ENCODE measurements around the gene POLRMT. TPM values are rescaled to one million over a fixed set of nuclear protein-coding genes. Genes with fewer than 3 reads are reported as not detected.
"Not testable (repeated sequence)": the region's sequence is repeated elsewhere in the genome, so short reads cannot be mapped to it uniquely, and the experiment has no call there.

Gene POLRMT
- total and polyA plus RNA-seq, 3 experiments from 2014 or later, result 58.8 to 77.3 (median 75.2) TPM

DNA sequence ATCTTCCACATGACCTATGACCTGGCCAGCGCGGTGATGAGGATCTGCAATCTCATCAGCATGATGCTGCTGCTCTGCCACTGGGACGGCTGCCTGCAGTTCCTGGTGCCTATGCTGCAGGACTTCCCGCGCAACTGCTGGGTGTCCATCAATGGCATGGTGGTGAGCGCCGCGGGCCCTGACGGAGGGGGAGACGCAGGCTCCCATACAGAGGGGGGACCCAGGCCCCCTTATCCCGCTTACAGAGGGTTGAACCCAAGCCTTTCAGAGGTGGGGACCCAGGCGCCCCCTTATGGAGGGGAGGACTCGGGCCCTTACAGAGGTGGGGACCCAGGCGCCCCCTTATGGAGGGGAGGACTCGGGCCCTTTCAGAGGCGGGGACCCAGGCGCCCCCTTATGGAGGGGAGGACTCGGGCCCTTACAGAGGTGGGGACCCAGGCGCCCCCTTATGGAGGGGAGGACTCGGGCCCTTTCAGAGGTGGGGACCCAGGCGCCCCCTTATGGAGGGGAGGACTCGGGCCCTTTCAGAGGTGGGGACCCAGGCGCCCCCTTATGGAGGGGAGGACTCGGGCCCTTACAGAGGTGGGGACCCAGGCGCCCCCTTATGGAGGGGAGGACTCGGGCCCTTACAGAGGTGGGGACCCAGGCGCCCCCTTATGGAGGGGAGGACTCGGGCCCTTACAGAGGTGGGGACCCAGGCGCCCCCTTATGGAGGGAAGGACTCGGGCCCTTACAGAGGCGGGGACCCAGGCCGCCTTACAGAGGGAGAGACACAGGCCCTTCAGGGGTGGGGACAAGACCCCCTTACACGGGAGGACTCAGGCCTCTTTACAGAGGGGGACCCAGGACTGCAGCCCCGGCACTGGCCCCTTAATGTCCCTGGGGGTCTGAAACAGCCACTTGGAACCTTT lies 28.0 kb downstream of the POLRMT start:
- H3K9me3 Mint-ChIP-seq; H3K9me3 ChIP-seq (ENCODE audit: low read length); H3K27me3 ChIP-seq (ENCODE audit: insufficient read depth, low read length, poor library complexity, severe bottlenecking); POLR2A ChIA-PET; H3K27ac ChIP-seq (ENCODE audit: low read depth, low read length); H3K4me1 ChIP-seq (ENCODE audit: insufficient read depth, low read length); H3K27ac Mint-ChIP-seq; H3K27me3 Mint-ChIP-seq; H3K4me1 Mint-ChIP-seq; H3K36me3 Mint-ChIP-seq; H3K4me3 ChIP-seq (ENCODE audit: low read length); DNase-seq; H3K36me3 ChIP-seq (ENCODE audit: insufficient read depth, low read length): not testable (repeated sequence)
- CTCF ChIA-PET, result interaction anchor here (1.1 kb wide), 1 partner anchor 20 kb away, joined by 4 read pairs; no protein-coding TSS in a partner anchor
- H3K4me3 Mint-ChIP-seq, result peak overlapping the region in 3 of 7 donors; percentile 16 to 62 (median 58)

DNA sequence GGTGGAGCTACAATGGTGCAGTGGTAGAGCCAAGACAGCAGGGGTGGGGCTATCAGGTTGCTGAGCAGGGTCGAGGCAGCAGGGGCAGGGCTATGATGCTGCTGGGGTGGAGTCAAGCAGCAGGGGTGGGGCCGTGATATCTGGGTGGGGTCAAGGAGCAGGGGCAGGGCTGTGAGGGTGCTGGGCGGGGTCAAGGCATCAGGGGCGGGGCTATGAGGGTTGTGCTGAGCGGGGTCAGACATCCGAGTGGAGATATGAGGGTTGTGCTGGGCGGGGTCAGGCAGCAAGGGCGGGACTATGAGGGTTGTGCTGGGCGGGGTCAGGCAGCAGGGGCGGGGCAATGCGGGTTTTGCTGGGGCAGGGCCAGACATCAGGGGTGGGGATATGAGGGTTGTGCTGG lies 29.0 kb downstream of the POLRMT start:
- Histone ChIP-seq H3K9me3 (ENCODE audit: low read length) (no peaks in the 10 kb centered on the region), H3K4me1 (ENCODE audit: insufficient read depth, low read length) (peaks cover under 1% of the 10 kb centered on the region), H3K27ac (ENCODE audit: low read depth, low read length) (no peak overlapping the region), H3K27me3 (ENCODE audit: insufficient read depth, low read length, poor library complexity, severe bottlenecking) (no peaks in the 10 kb centered on the region), H3K4me3 (ENCODE audit: low read length) (no peak overlapping the region), H3K36me3 (ENCODE audit: insufficient read depth, low read length) (no peaks in the 10 kb centered on the region)
- no peaks in the 10 kb centered on the region for H3K27me3 Mint-ChIP-seq
- ChIA-PET CTCF (no interaction called here), POLR2A (no interaction called here)
- H3K4me3 Mint-ChIP-seq, result no peak overlapping the region
- H3K4me1 Mint-ChIP-seq, result no peaks in the 10 kb centered on the region
- no peaks in the 10 kb centered on the region for H3K36me3 Mint-ChIP-seq
- peaks cover 0 to 4% (median 0%) of the 10 kb centered on the region in 5 donors for H3K9me3 Mint-ChIP-seq
- H3K27ac Mint-ChIP-seq, result peak overlapping the region in 1 of 8 donors; percentile 70
- DNase-seq, result peak in 2 of 5 donors; percentile 24 to 27

DNA sequence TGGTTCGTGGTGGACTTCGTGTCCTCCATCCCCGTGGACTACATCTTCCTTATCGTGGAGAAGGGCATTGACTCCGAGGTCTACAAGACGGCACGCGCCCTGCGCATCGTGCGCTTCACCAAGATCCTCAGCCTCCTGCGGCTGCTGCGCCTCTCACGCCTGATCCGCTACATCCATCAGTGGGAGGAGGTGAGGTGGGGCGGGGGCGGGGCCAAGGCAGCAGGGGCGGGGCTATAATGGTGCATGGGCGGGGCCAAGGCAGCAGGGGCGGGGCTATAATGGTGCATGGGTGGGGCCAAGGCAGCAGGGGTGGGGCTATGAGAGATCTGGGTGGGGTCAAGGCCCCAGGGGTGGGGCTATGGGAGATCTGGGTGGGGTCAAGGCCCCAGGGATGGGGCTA lies 29.6 kb downstream of the POLRMT start:
- H3K9me3 ChIP-seq (ENCODE audit: low read length); CTCF ChIA-PET; H3K36me3 Mint-ChIP-seq; H3K4me1 ChIP-seq (ENCODE audit: insufficient read depth, low read length); H3K4me3 Mint-ChIP-seq; H3K36me3 ChIP-seq (ENCODE audit: insufficient read depth, low read length); H3K27me3 Mint-ChIP-seq; H3K9me3 Mint-ChIP-seq; H3K4me3 ChIP-seq (ENCODE audit: low read length); DNase-seq; H3K27ac Mint-ChIP-seq; H3K27ac ChIP-seq (ENCODE audit: low read depth, low read length); H3K27me3 ChIP-seq (ENCODE audit: insufficient read depth, low read length, poor library complexity, severe bottlenecking); POLR2A ChIA-PET; H3K4me1 Mint-ChIP-seq: not testable (repeated sequence)

DNA sequence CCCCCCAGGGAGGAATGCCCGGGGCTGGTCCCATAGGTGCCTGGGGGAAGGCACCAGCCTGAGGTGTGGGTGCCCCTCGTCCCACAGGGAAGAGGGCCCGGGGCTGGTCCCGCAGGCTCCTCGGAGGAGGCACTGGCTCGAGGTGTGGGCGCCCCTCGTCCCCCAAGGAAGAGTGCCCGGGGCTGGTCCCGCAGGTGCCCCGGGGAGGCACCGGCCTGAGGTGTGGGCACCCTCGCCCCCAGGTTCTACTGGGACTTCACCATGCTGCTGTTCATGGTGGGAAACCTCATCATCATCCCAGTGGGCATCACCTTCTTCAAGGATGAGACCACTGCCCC lies 30.1 kb downstream of the POLRMT start:
- H3K4me3 Mint-ChIP-seq; H3K27me3 Mint-ChIP-seq; H3K36me3 ChIP-seq (ENCODE audit: insufficient read depth, low read length); H3K4me1 Mint-ChIP-seq; H3K4me3 ChIP-seq (ENCODE audit: low read length); H3K9me3 ChIP-seq (ENCODE audit: low read length); CTCF ChIA-PET; H3K27me3 ChIP-seq (ENCODE audit: insufficient read depth, low read length, poor library complexity, severe bottlenecking); H3K27ac ChIP-seq (ENCODE audit: low read depth, low read length); DNase-seq; H3K4me1 ChIP-seq (ENCODE audit: insufficient read depth, low read length); H3K36me3 Mint-ChIP-seq; H3K27ac Mint-ChIP-seq; H3K9me3 Mint-ChIP-seq; POLR2A ChIA-PET: not testable (repeated sequence)

DNA sequence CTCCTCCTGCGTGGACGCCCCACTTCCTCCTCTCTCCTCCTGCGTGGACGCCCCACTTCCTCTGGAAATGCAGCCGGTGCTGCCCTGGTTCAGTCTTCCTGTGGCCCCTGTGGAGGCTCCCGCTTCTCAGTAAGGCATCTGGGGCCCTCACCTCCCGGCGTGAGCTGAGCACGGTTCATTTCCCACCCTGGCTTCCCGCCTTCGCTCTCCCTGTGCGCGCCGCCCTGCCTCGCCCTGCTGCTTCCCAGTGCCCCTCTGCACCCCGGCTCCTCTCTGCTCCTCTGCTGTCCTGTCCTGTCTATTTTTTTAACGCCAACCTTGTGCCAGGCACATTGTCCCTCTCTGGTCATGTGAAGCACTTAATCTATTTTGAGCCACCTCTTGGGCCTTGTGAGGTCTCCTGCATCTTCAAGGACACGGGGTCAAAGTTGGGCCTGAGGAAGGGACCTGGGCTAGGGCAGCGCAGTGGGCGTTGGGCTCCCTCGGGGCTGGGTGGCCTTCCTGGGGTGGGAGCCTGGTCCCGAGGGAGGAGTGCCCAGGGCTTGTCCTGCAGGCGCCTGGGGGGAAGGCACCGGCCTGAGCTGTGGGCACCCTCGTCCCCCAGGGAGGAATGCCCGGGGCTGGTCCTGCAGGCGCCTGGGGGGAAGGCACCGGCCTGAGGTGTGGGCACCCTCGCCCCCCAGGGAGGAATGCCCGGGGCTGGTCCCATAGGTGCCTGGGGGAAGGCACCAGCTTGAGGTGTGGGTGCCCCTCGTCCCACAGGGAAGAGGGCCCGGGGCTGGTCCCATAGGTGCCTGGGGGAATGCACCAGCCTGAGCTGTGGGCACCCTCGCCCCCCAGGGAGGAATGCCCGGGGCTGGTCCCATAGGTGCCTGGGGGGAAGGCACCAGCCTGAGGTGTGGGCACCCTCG lies 30.7 kb downstream of the POLRMT start:
- Mint-ChIP-seq H3K27me3 (no peaks in the 10 kb centered on the region), H3K36me3 (no peaks in the 10 kb centered on the region), H3K4me1 (no peaks in the 10 kb centered on the region), H3K27ac (no peak overlapping the region), H3K9me3 (peaks cover 0 to 4% (median 0%) of the 10 kb centered on the region in 5 donors), H3K4me3 (no peak overlapping the region)
- ChIA-PET CTCF (no interaction called here), POLR2A (no interaction called here)
- H3K36me3 ChIP-seq (ENCODE audit: insufficient read depth, low read length), result no peaks in the 10 kb centered on the region
- H3K4me3 ChIP-seq (ENCODE audit: low read length), result no peak overlapping the region
- DNase-seq, result no peak
- H3K27ac ChIP-seq (ENCODE audit: low read depth, low read length), result no peak overlapping the region
- no peaks in the 10 kb centered on the region for H3K4me1 ChIP-seq (ENCODE audit: insufficient read depth, low read length)
- H3K9me3 ChIP-seq (ENCODE audit: low read length), result no peaks in the 10 kb centered on the region
- no peaks in the 10 kb centered on the region for H3K27me3 ChIP-seq (ENCODE audit: insufficient read depth, low read length, poor library complexity, severe bottlenecking)

DNA sequence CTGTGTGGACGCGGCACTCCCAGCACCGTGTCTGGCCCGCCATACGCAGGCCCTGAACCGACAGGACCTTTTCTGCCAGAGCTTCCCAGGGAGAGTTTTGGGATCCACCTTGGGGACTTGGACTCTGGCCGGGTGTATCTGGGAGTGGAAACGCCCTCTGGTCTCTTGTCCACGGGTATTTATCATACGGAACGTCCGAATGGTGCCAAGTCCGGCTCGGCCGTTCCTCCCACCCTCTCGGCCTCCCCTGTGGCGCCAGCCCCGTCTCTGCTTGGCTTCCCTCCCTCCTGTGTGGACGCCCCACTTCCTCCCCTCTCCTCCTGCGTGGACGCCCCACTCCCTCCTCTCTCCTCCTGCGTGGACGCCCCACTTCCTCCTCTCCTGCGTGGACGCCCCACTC lies 31.5 kb downstream of the POLRMT start:
- Histone ChIP-seq H3K36me3 (ENCODE audit: insufficient read depth, low read length) (no peaks in the 10 kb centered on the region), H3K27ac (ENCODE audit: low read depth, low read length) (no peak overlapping the region), H3K9me3 (ENCODE audit: low read length) (no peaks in the 10 kb centered on the region), H3K4me1 (ENCODE audit: insufficient read depth, low read length) (no peaks in the 10 kb centered on the region), H3K4me3 (ENCODE audit: low read length) (no peak overlapping the region), H3K27me3 (ENCODE audit: insufficient read depth, low read length, poor library complexity, severe bottlenecking) (no peaks in the 10 kb centered on the region)
- Mint-ChIP-seq H3K4me3 (no peak overlapping the region), H3K9me3 (peaks cover 0 to 4% (median 0%) of the 10 kb centered on the region in 5 donors), H3K27ac (no peak overlapping the region), H3K4me1 (no peaks in the 10 kb centered on the region), H3K27me3 (no peaks in the 10 kb centered on the region), H3K36me3 (no peaks in the 10 kb centered on the region)
- ChIA-PET POLR2A (no interaction called here), CTCF (no interaction called here)
- no peak for DNase-seq

DNA sequence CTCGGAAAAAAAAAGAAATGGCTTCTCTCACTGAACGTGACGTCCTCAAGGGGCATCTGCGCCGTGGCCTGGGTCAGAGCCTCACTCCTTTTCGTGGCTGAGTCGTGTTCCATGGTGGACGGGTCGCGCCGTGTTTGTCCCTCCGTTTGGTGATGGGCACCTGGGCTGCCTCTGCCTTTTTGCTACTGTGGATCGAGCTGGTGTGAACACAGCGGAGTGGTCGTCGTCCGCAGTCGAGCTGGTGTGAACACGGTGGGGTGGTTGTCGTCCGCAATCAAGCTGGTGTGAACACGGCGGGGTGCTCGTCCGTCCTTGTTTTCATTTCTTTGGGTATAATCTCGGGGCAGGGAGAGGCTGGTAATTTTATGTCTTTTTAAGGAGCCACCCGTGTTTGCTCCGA lies 32.0 kb downstream of the POLRMT start:
- Histone ChIP-seq H3K27ac (ENCODE audit: low read depth, low read length) (no peak overlapping the region), H3K36me3 (ENCODE audit: insufficient read depth, low read length) (no peaks in the 10 kb centered on the region), H3K4me1 (ENCODE audit: insufficient read depth, low read length) (no peaks in the 10 kb centered on the region), H3K9me3 (ENCODE audit: low read length) (no peaks in the 10 kb centered on the region), H3K4me3 (ENCODE audit: low read length) (no peak overlapping the region), H3K27me3 (ENCODE audit: insufficient read depth, low read length, poor library complexity, severe bottlenecking) (no peaks in the 10 kb centered on the region)
- Mint-ChIP-seq H3K9me3 (peaks cover 0 to 4% (median 0%) of the 10 kb centered on the region in 5 donors), H3K4me3 (no peak overlapping the region), H3K27me3 (no peaks in the 10 kb centered on the region), H3K27ac (no peak overlapping the region), H3K36me3 (no peaks in the 10 kb centered on the region), H3K4me1 (no peaks in the 10 kb centered on the region)
- no peak for DNase-seq
- ChIA-PET POLR2A (no interaction called here), CTCF (no interaction called here)

Measured in CD8-positive, alpha-beta memory T cell (primary cell).